ENCODE data around the gene NOP9. TPM values are rescaled to one million over a fixed set of nuclear protein-coding genes. Genes with fewer than 3 reads are reported as not detected.

NOP9 gene
- total and polyA plus RNA-seq, 2 experiments from 2014 or later: 3.7 to 13.2 TPM

GRCh38 chr14:24334431-24335291 is 35.0 kb downstream of the NOP9 start, which contains the start of gene ADCY4:
Gene ADCY4, minus strand, starts transcription at chr14:24335071. Its CDS starts 419 bp downstream, at chr14:24334652.
- Histone ChIP-seq H3K27me3 (peaks cover 46% of the 10 kb centered on the region), H4K20me1 (ENCODE audit: insufficient read depth, poor library complexity, severe bottlenecking) (no peaks in the 10 kb centered on the region), H3K79me2 (no peaks in the 10 kb centered on the region), H2AFZ (peak within 1 kb of the TSS; percentile 51), H3K4me1 (ENCODE audit: insufficient read depth) (peaks cover 32% of the 10 kb centered on the region), H3K36me3 (replicated peaks; ENCODE audit: insufficient read depth, low read depth) (no peaks in the 10 kb centered on the region), H3K9me2 (replicated peaks; ENCODE audit: insufficient read depth) (no peaks in the 10 kb centered on the region), H3K27ac (no peak within 1 kb of the TSS), H3K4me2 (peak within 1 kb of the TSS; percentile 90), H3K4me3 (peak within 1 kb of the TSS; percentile 18), H3K9me3 (ENCODE audit: low read depth) (no peaks in the 10 kb centered on the region)
- 8% methylated on average over 30 of the region's 65 CpGs for WGBS (ENCODE audit: low lambda C conversion rate, missing lambda C conversion rate)
- no peak for TF ChIP-seq CTCF (IDR thresholded peaks at IDR 0.05; ENCODE audit: poor library complexity)
- peak; percentile 90 for TF ChIP-seq EZH2 (IDR thresholded peaks at IDR 0.05; ENCODE audit: borderline replicate concordance)
- peak; percentile 28 for TF ChIP-seq EZH2phosphoT487 (IDR thresholded peaks at IDR 0.05; ENCODE audit: low read depth, severe bottlenecking, unreplicated experiment)
- no peak for DNase-seq (ENCODE audit: low spot score)

GRCh38 chr14:24335461-24336171 is 36.0 kb downstream of the NOP9 start:
- no peak overlapping the region for H2AFZ ChIP-seq
- H3K9me2 ChIP-seq (replicated peaks; ENCODE audit: insufficient read depth): no peaks in the 10 kb centered on the region
- peaks cover 34% of the 10 kb centered on the region for H3K4me1 ChIP-seq (ENCODE audit: insufficient read depth)
- H3K79me2 ChIP-seq: no peaks in the 10 kb centered on the region
- no peaks in the 10 kb centered on the region for H3K9me3 ChIP-seq (ENCODE audit: low read depth)
- H3K4me2 ChIP-seq: peak overlapping the region; percentile 90
- peaks cover 54% of the 10 kb centered on the region for H3K27me3 ChIP-seq
- 57% methylated on average over 12 of the region's 12 CpGs for whole genome bisulfite sequencing (ENCODE audit: low lambda C conversion rate, missing lambda C conversion rate)
- DNase-seq (ENCODE audit: low spot score): no peak
- H3K27ac ChIP-seq: no peak overlapping the region
- H3K36me3 ChIP-seq (replicated peaks; ENCODE audit: insufficient read depth, low read depth): no peaks in the 10 kb centered on the region
- no peaks in the 10 kb centered on the region for H4K20me1 ChIP-seq (ENCODE audit: insufficient read depth, poor library complexity, severe bottlenecking)
- no peak overlapping the region for H3K4me3 ChIP-seq
- TF ChIP-seq EZH2 (IDR thresholded peaks at IDR 0.05; ENCODE audit: borderline replicate concordance): no peak
- TF ChIP-seq CTCF (IDR thresholded peaks at IDR 0.05; ENCODE audit: poor library complexity): no peak
- TF ChIP-seq EZH2phosphoT487 (IDR thresholded peaks at IDR 0.05; ENCODE audit: low read depth, severe bottlenecking, unreplicated experiment): no peak

- peaks cover 34% of the 10 kb centered on the region for H3K4me1 ChIP-seq (ENCODE audit: insufficient read depth)
- no peak overlapping the region for H2AFZ ChIP-seq
- no peaks in the 10 kb centered on the region for H3K9me2 ChIP-seq (replicated peaks; ENCODE audit: insufficient read depth)
- no peaks in the 10 kb centered on the region for H3K79me2 ChIP-seq
- H3K4me2 ChIP-seq: no peak overlapping the region
- H3K27ac ChIP-seq: no peak overlapping the region
- no peak for DNase-seq (ENCODE audit: low spot score)
- H4K20me1 ChIP-seq (ENCODE audit: insufficient read depth, poor library complexity, severe bottlenecking): no peaks in the 10 kb centered on the region
- peaks cover 60% of the 10 kb centered on the region for H3K27me3 ChIP-seq
- no peak for TF ChIP-seq EZH2phosphoT487 (IDR thresholded peaks at IDR 0.05; ENCODE audit: low read depth, severe bottlenecking, unreplicated experiment)
- WGBS (ENCODE audit: low lambda C conversion rate, missing lambda C conversion rate): 82% methylated on average over 7 of the region's 7 CpGs
- no peak overlapping the region for H3K4me3 ChIP-seq
- no peaks in the 10 kb centered on the region for H3K36me3 ChIP-seq (replicated peaks; ENCODE audit: insufficient read depth, low read depth)
- no peaks in the 10 kb centered on the region for H3K9me3 ChIP-seq (ENCODE audit: low read depth)
These were observed 37.6 kb downstream of the NOP9 start for GRCh38 chr14:24337144-24337823.

All from hepatocyte (in vitro differentiated cells).